Measurements from ENCODE around the gene PRCP.

DNA sequence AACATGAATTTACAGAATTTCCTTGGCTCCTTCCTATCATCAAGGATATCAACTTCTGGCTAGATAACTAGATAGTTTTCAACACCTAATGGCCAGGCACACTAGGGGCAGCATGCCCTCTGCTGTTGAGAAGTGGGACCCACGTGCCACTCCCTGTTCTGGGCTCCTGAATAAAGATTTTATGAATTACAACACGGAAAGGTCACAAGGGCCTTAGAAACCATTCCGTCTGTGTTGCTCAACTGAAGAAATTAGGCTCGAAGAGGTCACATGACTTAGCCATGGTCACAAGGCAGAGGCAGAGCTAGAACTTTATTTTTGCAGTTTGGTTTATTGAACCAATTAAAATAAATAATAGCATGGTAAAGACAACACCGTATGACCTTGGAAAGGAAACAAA, 36.0 kb downstream of the PRCP start:
- TF ChIP-seq, protein P1, sequence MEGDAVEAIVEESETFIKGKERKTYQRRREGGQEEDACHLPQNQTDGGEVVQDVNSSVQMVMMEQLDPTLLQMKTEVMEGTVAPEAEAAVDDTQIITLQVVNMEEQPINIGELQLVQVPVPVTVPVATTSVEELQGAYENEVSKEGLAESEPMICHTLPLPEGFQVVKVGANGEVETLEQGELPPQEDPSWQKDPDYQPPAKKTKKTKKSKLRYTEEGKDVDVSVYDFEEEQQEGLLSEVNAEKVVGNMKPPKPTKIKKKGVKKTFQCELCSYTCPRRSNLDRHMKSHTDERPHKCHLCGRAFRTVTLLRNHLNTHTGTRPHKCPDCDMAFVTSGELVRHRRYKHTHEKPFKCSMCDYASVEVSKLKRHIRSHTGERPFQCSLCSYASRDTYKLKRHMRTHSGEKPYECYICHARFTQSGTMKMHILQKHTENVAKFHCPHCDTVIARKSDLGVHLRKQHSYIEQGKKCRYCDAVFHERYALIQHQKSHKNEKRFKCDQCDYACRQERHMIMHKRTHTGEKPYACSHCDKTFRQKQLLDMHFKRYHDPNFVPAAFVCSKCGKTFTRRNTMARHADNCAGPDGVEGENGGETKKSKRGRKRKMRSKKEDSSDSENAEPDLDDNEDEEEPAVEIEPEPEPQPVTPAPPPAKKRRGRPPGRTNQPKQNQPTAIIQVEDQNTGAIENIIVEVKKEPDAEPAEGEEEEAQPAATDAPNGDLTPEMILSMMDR (conservative IDR thresholded peaks at IDR 0.05; ENCODE audit: low read depth in 2 of 2): peak; percentile 68 to 83
- TF ChIP-seq CREB1 (CRISPR knock-in tag; IDR thresholded peaks at IDR 0.05; ENCODE audit: low read depth): no peak
- TF ChIP-seq EZH2phosphoT487 (IDR thresholded peaks at IDR 0.05; ENCODE audit: unreplicated experiment): no peak
- no peak for TF ChIP-seq ZNF114 (CRISPR knock-in tag; IDR thresholded peaks at IDR 0.05)
